ENCODE results near the gene CELF4.

Gene CELF4

DNA sequence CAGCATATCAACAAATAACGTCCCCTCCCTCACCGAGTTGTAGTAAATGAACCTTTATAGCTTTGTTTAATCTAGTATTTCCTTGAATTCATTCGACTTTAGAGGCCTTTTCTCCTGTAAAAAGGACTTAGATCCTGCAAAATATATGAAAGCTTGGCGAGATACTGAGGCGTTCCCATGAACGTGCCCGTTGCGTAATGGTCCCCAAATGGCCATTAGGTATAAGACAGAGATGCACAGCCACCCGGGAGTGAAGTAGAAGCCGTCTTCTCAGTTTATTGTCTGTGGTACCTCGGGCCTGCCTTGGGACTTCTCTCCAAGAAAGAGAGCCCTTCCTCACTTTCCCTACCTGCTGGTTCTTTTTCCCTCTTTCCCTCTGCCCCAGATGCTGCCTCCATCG lies 310.6 kb downstream of the CELF4 start:
- no peak for TF ChIP-seq RAD21 (IDR thresholded peaks at IDR 0.05; ENCODE audit: low read depth)
- TF ChIP-seq, protein P1, sequence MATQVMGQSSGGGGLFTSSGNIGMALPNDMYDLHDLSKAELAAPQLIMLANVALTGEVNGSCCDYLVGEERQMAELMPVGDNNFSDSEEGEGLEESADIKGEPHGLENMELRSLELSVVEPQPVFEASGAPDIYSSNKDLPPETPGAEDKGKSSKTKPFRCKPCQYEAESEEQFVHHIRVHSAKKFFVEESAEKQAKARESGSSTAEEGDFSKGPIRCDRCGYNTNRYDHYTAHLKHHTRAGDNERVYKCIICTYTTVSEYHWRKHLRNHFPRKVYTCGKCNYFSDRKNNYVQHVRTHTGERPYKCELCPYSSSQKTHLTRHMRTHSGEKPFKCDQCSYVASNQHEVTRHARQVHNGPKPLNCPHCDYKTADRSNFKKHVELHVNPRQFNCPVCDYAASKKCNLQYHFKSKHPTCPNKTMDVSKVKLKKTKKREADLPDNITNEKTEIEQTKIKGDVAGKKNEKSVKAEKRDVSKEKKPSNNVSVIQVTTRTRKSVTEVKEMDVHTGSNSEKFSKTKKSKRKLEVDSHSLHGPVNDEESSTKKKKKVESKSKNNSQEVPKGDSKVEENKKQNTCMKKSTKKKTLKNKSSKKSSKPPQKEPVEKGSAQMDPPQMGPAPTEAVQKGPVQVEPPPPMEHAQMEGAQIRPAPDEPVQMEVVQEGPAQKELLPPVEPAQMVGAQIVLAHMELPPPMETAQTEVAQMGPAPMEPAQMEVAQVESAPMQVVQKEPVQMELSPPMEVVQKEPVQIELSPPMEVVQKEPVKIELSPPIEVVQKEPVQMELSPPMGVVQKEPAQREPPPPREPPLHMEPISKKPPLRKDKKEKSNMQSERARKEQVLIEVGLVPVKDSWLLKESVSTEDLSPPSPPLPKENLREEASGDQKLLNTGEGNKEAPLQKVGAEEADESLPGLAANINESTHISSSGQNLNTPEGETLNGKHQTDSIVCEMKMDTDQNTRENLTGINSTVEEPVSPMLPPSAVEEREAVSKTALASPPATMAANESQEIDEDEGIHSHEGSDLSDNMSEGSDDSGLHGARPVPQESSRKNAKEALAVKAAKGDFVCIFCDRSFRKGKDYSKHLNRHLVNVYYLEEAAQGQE (IDR thresholded peaks at IDR 0.05; ENCODE audit: low read depth), result no peak
- no peak for TF ChIP-seq EGR1 (IDR thresholded peaks at IDR 0.05)
- TF ChIP-seq, protein P2, sequence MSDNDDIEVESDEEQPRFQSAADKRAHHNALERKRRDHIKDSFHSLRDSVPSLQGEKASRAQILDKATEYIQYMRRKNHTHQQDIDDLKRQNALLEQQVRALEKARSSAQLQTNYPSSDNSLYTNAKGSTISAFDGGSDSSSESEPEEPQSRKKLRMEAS (IDR thresholded peaks at IDR 0.05), result no peak
- no peak for TF ChIP-seq CEBPB (IDR thresholded peaks at IDR 0.05)

DNA sequence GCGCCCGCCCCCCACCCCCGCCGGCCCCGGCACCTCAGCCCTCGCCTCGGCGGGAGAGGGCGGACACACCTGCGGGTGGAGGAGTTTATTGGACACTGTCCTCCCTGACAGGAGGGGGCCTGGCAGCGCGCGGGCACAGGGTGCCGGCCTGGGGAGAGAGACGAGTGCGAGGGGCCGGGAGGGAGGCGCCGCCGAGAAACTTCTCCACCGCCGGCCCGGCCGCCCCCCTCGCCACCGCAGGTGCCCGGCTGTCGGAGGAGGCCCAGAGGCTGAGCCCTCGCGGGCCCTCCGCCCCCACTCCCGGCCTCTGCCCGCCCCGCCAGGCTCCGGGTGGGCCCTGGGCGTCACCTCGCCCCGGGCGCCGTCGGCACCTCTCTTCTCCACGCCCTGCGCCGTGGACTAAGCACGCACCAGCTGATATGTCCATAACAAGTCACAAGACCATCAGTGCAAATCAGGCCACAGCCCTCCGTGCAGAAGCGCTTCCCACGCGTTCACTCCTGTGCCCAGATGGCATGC lies 311.3 kb downstream of the CELF4 start:
- peak; percentile 29; the same call in 1 of the 2 replicates for TF ChIP-seq ZBTB7A (IDR thresholded peaks at IDR 0.05; ENCODE audit: low read depth)
- TF ChIP-seq, protein P3, sequence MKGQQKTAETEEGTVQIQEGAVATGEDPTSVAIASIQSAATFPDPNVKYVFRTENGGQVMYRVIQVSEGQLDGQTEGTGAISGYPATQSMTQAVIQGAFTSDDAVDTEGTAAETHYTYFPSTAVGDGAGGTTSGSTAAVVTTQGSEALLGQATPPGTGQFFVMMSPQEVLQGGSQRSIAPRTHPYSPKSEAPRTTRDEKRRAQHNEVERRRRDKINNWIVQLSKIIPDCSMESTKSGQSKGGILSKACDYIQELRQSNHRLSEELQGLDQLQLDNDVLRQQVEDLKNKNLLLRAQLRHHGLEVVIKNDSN (IDR thresholded peaks at IDR 0.05), result no peak
- TF ChIP-seq, protein P2 (IDR thresholded peaks at IDR 0.05), result no peak; the same call in 1 of the 2 replicates

DNA sequence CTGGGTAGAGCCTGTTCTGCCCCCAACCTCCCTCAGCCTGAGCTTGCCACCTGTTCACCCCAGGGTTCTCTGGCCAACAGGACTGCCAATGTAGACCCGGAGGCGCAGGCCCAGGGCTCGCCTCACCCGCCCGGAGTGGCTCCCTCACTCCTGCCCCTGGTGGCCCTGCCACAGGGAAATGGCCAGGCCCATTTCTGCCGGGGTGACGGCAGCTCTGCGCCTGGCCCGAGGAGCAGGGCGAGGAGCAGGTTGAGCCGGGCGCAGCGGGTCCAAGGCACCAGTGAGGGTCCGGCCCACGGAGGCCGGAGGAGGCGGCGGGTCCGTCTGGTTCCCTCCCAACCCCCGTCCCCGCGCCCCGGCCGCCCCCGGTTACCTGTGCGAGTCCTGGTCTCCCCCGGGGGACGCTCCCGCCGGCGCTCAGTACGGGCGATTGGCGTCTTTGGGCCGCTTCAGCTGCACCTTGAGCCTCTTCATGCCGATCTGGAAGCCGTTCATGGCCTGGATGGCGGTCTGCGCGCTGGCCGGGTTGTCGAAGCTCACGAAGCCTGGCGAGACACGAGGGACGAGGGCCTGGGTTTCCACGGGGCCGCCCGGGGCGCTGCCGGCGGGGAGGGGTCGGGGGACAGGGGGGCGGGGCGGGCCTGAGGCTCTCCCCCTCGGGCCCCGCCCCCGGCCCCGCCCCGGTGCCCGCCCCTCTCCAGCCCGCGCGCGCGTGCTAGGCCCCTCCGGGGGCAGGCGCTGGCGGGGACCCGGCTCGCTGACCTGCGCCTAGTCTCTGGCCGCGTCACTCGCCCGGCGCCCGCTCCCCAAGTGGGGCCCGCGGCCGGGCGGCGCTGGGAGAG lies 312.0 kb downstream of the CELF4 start:
- TF ChIP-seq, protein P2 (IDR thresholded peaks at IDR 0.05), result peak; percentile 93
- no peak for TF ChIP-seq EP300 (IDR thresholded peaks at IDR 0.05; ENCODE audit: borderline replicate concordance)
- TF ChIP-seq ZBTB7A (IDR thresholded peaks at IDR 0.05; ENCODE audit: low read depth), result peak; percentile 5; the same call in 1 of the 2 replicates

DNA sequence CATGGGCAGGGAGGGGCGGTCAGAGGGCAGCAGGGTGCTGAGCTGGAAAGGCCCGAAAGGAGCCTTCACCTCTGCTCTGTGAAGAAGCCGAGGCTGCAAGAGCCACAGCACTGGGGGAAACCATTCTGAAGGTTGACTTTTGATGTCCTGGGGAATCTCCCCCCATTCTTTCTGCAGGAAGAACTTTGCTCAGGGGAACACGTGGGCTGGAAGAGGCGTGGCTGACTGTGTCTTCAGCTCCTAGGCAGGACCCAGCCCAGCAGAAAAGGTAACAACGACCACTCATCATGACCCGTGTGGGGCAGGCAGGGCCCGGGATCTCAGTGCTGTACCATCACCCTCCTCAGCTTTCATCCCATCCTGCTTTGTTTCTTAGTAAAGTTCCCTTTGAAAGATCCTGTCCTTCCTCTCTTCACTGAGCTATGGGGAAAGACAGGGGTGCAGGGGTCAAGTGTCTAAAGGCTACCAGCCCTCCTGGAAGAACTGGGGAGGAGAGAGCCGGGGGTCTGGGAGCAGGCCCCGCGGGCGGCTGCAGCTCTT lies 312.7 kb downstream of the CELF4 start:
- TF ChIP-seq EGR1 (IDR thresholded peaks at IDR 0.05), result no peak
- no peak for TF ChIP-seq ZBTB7A (IDR thresholded peaks at IDR 0.05; ENCODE audit: low read depth)
- no peak for TF ChIP-seq EP300 (IDR thresholded peaks at IDR 0.05; ENCODE audit: borderline replicate concordance)
- TF ChIP-seq FOXM1 (IDR thresholded peaks at IDR 0.05; ENCODE audit: borderline replicate concordance, low read depth), result no peak
- no peak for TF ChIP-seq TCF12 (IDR thresholded peaks at IDR 0.05; ENCODE audit: low read depth)
- TF ChIP-seq, protein P3 (IDR thresholded peaks at IDR 0.05), result peak; percentile 47; the same call in 1 of the 2 replicates

DNA sequence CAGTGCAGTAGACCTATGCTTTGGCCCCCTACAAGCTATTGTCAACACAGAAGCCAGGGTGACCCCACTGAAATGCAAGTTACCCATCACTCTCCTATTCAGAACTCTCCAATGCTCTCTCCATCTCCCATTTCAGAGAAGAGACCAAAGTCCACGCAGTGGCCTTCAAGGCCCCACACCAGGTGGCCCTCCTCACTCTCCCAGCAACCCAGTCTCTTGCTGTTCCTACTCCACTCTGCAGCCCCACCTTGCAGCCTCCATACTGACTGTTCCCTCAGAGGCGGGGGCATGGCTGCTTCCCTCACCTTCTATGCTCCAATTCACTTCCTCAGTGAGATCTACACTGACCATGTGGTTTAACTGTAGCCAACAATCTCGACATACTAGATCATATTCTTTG lies 313.3 kb downstream of the CELF4 start:
- TF ChIP-seq TAF1 (IDR thresholded peaks at IDR 0.05; ENCODE audit: low read depth) (no peak), TEAD4 (IDR thresholded peaks at IDR 0.05) (no peak), RAD21 (IDR thresholded peaks at IDR 0.05; ENCODE audit: low read depth) (no peak), YY1 (IDR thresholded peaks at IDR 0.05; ENCODE audit: low read depth) (no peak), TCF12 (IDR thresholded peaks at IDR 0.05; ENCODE audit: low read depth) (no peak), FOXM1 (IDR thresholded peaks at IDR 0.05; ENCODE audit: borderline replicate concordance, low read depth) (no peak), NFIC (IDR thresholded peaks at IDR 0.05) (no peak)
- TF ChIP-seq, protein P3 (IDR thresholded peaks at IDR 0.05), result no peak

DNA sequence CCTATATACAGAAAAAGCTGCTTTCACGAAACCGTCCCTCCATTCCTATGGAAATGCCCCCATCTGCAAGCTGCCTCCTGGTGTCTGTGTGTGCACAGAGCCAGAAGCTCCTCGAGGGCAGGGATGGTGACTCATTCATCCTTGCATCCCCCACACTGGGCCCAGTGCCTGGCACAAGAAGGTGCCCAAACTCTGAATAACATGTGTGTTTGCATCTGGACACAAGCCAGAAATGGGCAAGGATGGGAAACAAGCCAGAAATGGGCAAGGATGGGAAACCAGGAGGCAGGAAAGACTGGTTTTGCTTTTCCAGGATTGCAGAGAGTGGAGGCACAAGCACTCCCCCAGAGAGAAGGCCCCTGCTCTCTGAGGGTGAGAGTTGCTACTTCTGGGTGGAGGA lies 313.9 kb downstream of the CELF4 start:
- TF ChIP-seq ZBTB7A (IDR thresholded peaks at IDR 0.05; ENCODE audit: low read depth), result no peak
- TF ChIP-seq, protein P3 (IDR thresholded peaks at IDR 0.05), result no peak
- TF ChIP-seq CREB1 (IDR thresholded peaks at IDR 0.05; ENCODE audit: low read depth), result no peak
- TF ChIP-seq NFIC (IDR thresholded peaks at IDR 0.05), result peak; percentile 85
- TF ChIP-seq FOXM1 (IDR thresholded peaks at IDR 0.05; ENCODE audit: borderline replicate concordance, low read depth), result no peak
- no peak for TF ChIP-seq YY1 (IDR thresholded peaks at IDR 0.05; ENCODE audit: low read depth)
- TF ChIP-seq, protein P2 (IDR thresholded peaks at IDR 0.05), result no peak

Measured in Ishikawa (cell line).